Sigmoid colon (tissue), 7 donors: ENCODE measurements around the gene CLK3. TPM values are rescaled to one million over a fixed set of nuclear protein-coding genes. Genes with fewer than 3 reads are reported as not detected.

Experiments used
- DNase-seq: peaks from one replicate; pipeline ENCODE4 v3.0.0-alpha.2; 2019
- H3K27ac ChIP-seq, 4 donors: fragments of 200-600 bp; sonication (generic); one replicate each; pipeline ENCODE4 v1.5.1; 2016 to 2019; ENCODE audit warnings: mild to moderate bottlenecking in 1 of 4
- H3K27me3 ChIP-seq, 3 donors: fragments of 200-600 bp; sonication (generic); one replicate each; pipeline ENCODE4 v1.5.1; 2019; ENCODE audit warnings: mild to moderate bottlenecking in 1 of 3
- H3K36me3 ChIP-seq, 4 donors: fragments of 200-600 bp; sonication (generic); one replicate each; pipeline ENCODE4 v1.5.1; 2016 to 2019
- H3K4me1 ChIP-seq, 4 donors: fragments of 200-600 bp; sonication (generic); one replicate each; pipeline ENCODE4 v1.5.1; 2017 to 2019
- H3K4me3 ChIP-seq, 4 donors: fragments of 200-600 bp; sonication (generic); one replicate each; pipeline ENCODE4 v1.5.1; 2017 to 2019; ENCODE audit warnings: mild to moderate bottlenecking in 2 of 4, moderate library complexity in 1 of 4
- H3K9me3 ChIP-seq, 4 donors: fragments of 200-600 bp in 3 of 4; sonication (generic) in 3 of 4; one replicate each; pipeline versions ENCODE4 v1.5.1 to v1.6.1; 2013 to 2019
- CTCF ChIP-seq, 4 experiments: fragments of 450-650 bp in 3 of 4; fragments of 200-600 bp in 1 of 4; IDR thresholded peaks; one replicate each; pipeline ENCODE4 v1.5.1; 2016 to 2019; ENCODE audit warnings: antibody characterized with exemption in 4 of 4, mild to moderate bottlenecking in 3 of 4, moderate library complexity in 2 of 4
- EP300 ChIP-seq, 4 donors: sonication (generic); formaldehyde crosslinking; IDR thresholded peaks; one replicate each; pipeline ENCODE4 v1.6.1; 2017; ENCODE audit warnings: antibody characterized with exemption in 4 of 4
- POLR2A ChIP-seq, 2 donors: fragments of 450-650 bp; IDR thresholded peaks; one replicate each; pipeline ENCODE4 v1.6.1; 2016; ENCODE audit warnings: antibody characterized with exemption in 2 of 2, mild to moderate bottlenecking in 2 of 2, moderate library complexity in 2 of 2
- POLR2AphosphoS5 ChIP-seq, 4 donors: sonication (generic); formaldehyde crosslinking; IDR thresholded peaks; one replicate each; pipeline ENCODE4 v1.6.1; 2017; ENCODE audit warnings: antibody characterized with exemption in 4 of 4
- WGBS, 2 donors: extraction: QIAGEN DNeasy Blood & Tissue Kit; methylation state at CpG; one replicate each; pipeline ENCODE4 v1.1.7; 2013; 5-methylcytosine and 5-hydroxymethylcytosine counted together
- intact Hi-C: fragments of 100-400 bp; cut with DNase I; formaldehyde crosslinking; loops from one replicate; pipeline ENCODE4 v1.15.1; 2023
- polyA plus RNA-seq, 3 donors: library from polyadenylated mRNA; stranded (reverse); fragments of 200-250 nt; gene quantifications; one replicate each; pipeline ENCODE4 v1.2.3, GENCODE V29; 2013
- total RNA-seq, 4 donors: library from RNA; depleted of rRNA; stranded (reverse); fragments of >200 nt; gene quantifications; one replicate each; pipeline ENCODE4 v1.1.0, GENCODE V29; 2016
- donor health status: healthy with polysubstance abuse.
- donor health status: Bipolar disorder and iron deficiency.
- donor health status: healthy.

The CLK3 gene
- total and polyA plus RNA-seq, 7 donors, result 59.5 to 124 (median 75.5) TPM

GRCh38 chr15:74573987-74574386, 41.6 kb upstream of the CLK3 start:
- intact Hi-C loops, result no loop called here

GRCh38 chr15:74578496-74578994, 37.1 kb upstream of the CLK3 start:
- no peaks in the 10 kb centered on the region for H3K27me3 ChIP-seq
- H3K9me3 ChIP-seq, result no peaks in the 10 kb centered on the region
- H3K27ac ChIP-seq, result no peak overlapping the region
- H3K4me3 ChIP-seq, result no peak overlapping the region
- no peak for TF ChIP-seq CTCF (IDR thresholded peaks at IDR 0.05)
- TF ChIP-seq EP300 (IDR thresholded peaks at IDR 0.05), result no peak
- TF ChIP-seq POLR2A (IDR thresholded peaks at IDR 0.05), result no peak
- no peak for TF ChIP-seq POLR2AphosphoS5 (IDR thresholded peaks at IDR 0.05)
- DNase-seq, result no peak
- intact Hi-C loops, result no loop called here
- peaks cover 0 to 43% (median 5%) of the 10 kb centered on the region in 4 donors for H3K36me3 ChIP-seq
- H3K4me1 ChIP-seq, result no peaks in the 10 kb centered on the region
- WGBS, 2 donors, result 97 to 99% methylated on average over 3 of the region's 3 CpGs

More at GRCh38 chr15:74573987-74574386, 41.6 kb upstream of the CLK3 start:
- TF ChIP-seq POLR2AphosphoS5 (IDR thresholded peaks at IDR 0.05) (no peak), POLR2A (IDR thresholded peaks at IDR 0.05) (no peak), CTCF (IDR thresholded peaks at IDR 0.05) (no peak), EP300 (IDR thresholded peaks at IDR 0.05) (no peak)
- H3K4me1 ChIP-seq, result peaks cover 0 to 22% (median 16%) of the 10 kb centered on the region in 4 donors
- H3K9me3 ChIP-seq, result no peaks in the 10 kb centered on the region
- DNase-seq, result no peak
- H3K36me3 ChIP-seq, result peaks cover 0 to 49% (median 5%) of the 10 kb centered on the region in 4 donors
- no peaks in the 10 kb centered on the region for H3K27me3 ChIP-seq
- H3K4me3 ChIP-seq, result no peak overlapping the region
- no peak overlapping the region for H3K27ac ChIP-seq
- 96 to 98% methylated on average over 4 of the region's 4 CpGs for WGBS, 2 donors

GRCh38 chr15:74579001-74579400, 36.6 kb upstream of the CLK3 start:
- Histone ChIP-seq H3K27me3 (no peaks in the 10 kb centered on the region), H3K27ac (no peak overlapping the region), H3K9me3 (no peaks in the 10 kb centered on the region), H3K4me1 (no peaks in the 10 kb centered on the region), H3K36me3 (peaks cover 0 to 38% (median 3%) of the 10 kb centered on the region in 4 donors), H3K4me3 (no peak overlapping the region)
- no peak for DNase-seq
- TF ChIP-seq CTCF (IDR thresholded peaks at IDR 0.05), result no peak
- no peak for TF ChIP-seq POLR2AphosphoS5 (IDR thresholded peaks at IDR 0.05)
- no peak for TF ChIP-seq EP300 (IDR thresholded peaks at IDR 0.05)
- no peak for TF ChIP-seq POLR2A (IDR thresholded peaks at IDR 0.05)
- intact Hi-C loops, result no loop called here
- 94 to 96% methylated on average over 9 of the region's 9 CpGs for WGBS, 2 donors

GRCh38 chr15:74580538-74581350, 34.9 kb upstream of the CLK3 start:
- H3K9me3 ChIP-seq, result no peaks in the 10 kb centered on the region
- no peaks in the 10 kb centered on the region for H3K4me1 ChIP-seq
- H3K27me3 ChIP-seq, result no peaks in the 10 kb centered on the region
- intact Hi-C loops, result no loop called here
- DNase-seq, result no peak
- WGBS, 2 donors, result 95 to 98% methylated on average over 7 of the region's 7 CpGs
- no peak overlapping the region for H3K4me3 ChIP-seq
- H3K27ac ChIP-seq, result no peak overlapping the region
- peaks cover 0 to 23% (median 3%) of the 10 kb centered on the region in 4 donors for H3K36me3 ChIP-seq
- TF ChIP-seq POLR2AphosphoS5 (IDR thresholded peaks at IDR 0.05) (no peak), POLR2A (IDR thresholded peaks at IDR 0.05) (no peak), CTCF (IDR thresholded peaks at IDR 0.05) (no peak), EP300 (IDR thresholded peaks at IDR 0.05) (no peak)
